PC-3 (cell line): ENCODE measurements around the gene PREX1. TPM values are rescaled to one million over a fixed set of nuclear protein-coding genes. Genes with fewer than 3 reads are reported as not detected.

Source experiments
- ATAC-seq: fragments of 200-7000 bp; cut with Tn5 transposase; 2 replicates; pipeline ENCODE4 v1.9.1; 2020; ENCODE audit warnings: mild to moderate bottlenecking, moderate library complexity
- BruUV-seq: library from RNA; stranded (reverse); fragments of 400-500 nt; replicated peaks from 2 replicates; lab custom pipeline; 2021; lab: Mats Ljungman, UMichigan
- CTCF ChIA-PET: fragments of 300-600 bp; sonication (Branson Sonifier 250); formaldehyde crosslinking; loops from one replicate; lab custom pipeline; 2022; ENCODE audit warnings: antibody characterized with exemption; lab: Charles Lee
- POLR2A ChIA-PET: fragments of 300-600 bp; sonication (Branson Sonifier 250); formaldehyde crosslinking; loops from one replicate; lab custom pipeline; 2022; ENCODE audit warnings: antibody characterized with exemption; ENCODE audit not compliant: unreplicated experiment; lab: Charles Lee
- DNase-seq: peaks from one replicate; pipeline ENCODE4 v3.0.0-alpha.2; 2015
- H2AFZ ChIP-seq: fragments of 300-600 bp; sonication (generic); 2 replicates; pipeline ENCODE4 v1.6.0; 2016; ENCODE audit warnings: antibody characterized with exemption, low read length
- H3F3A ChIP-seq: fragments of 300-600 bp; sonication (generic); one replicate; pipeline ENCODE4 v1.6.0; 2017; ENCODE audit warnings: antibody characterized with exemption, low read length, control low read depth, mild to moderate bottlenecking; ENCODE audit not compliant: unreplicated experiment
- H3K27ac ChIP-seq: fragments of 300-600 bp; sonication (generic); 2 replicates; pipeline ENCODE4 v1.5.1; 2016; ENCODE audit warnings: mild to moderate bottlenecking, low read length
- H3K27me3 ChIP-seq: fragments of 300-600 bp; sonication (generic); 2 replicates; pipeline ENCODE4 v1.6.1; 2016; ENCODE audit warnings: low read length, mixed read lengths
- H3K36me3 ChIP-seq: fragments of 300-600 bp; sonication (generic); 2 replicates; pipeline ENCODE4 v1.6.1; 2016; ENCODE audit warnings: low read depth, mixed run types, low read length, mixed read lengths
- H3K4me1 ChIP-seq: fragments of 300-600 bp; sonication (generic); 2 replicates; pipeline ENCODE4 v1.5.1; 2016; ENCODE audit warnings: low read length; ENCODE audit not compliant: insufficient read depth
- H3K4me2 ChIP-seq: fragments of 300-600 bp; sonication (generic); 2 replicates; pipeline ENCODE4 v1.6.0; 2016; ENCODE audit warnings: low read length
- H3K4me3 ChIP-seq: fragments of 300-600 bp; sonication (generic); 2 replicates; pipeline ENCODE4 v1.5.1; 2016; ENCODE audit warnings: mild to moderate bottlenecking, low read length, mixed read lengths
- H3K79me2 ChIP-seq: fragments of 300-600 bp; sonication (generic); 2 replicates; pipeline ENCODE4 v1.6.1; 2017; ENCODE audit warnings: low read length, mixed read lengths
- H3K9ac ChIP-seq: fragments of 300-600 bp; sonication (generic); 2 replicates; pipeline ENCODE4 v1.6.0; 2016; ENCODE audit warnings: mild to moderate bottlenecking, low read length
- H3K9me2 ChIP-seq: fragments of 300-600 bp; sonication (generic); replicated peaks from 2 replicates; pipeline ENCODE4 v1.6.1; 2016; ENCODE audit warnings: mixed run types, low read length, mixed read lengths
- H3K9me3 ChIP-seq: fragments of 300-600 bp; sonication (generic); 2 replicates; pipeline ENCODE4 v1.6.1; 2016; ENCODE audit warnings: low read length, mixed read lengths
- H4K20me1 ChIP-seq: fragments of 300-600 bp; sonication (generic); 2 replicates; pipeline ENCODE4 v1.6.1; 2016; ENCODE audit warnings: low read length, mixed read lengths
- CTCF ChIP-seq: fragments of 300-600 bp; sonication (generic); conservative IDR thresholded peaks from 2 replicates; pipeline ENCODE4 v1.5.1; 2017; ENCODE audit warnings: antibody characterized with exemption, low read depth, mild to moderate bottlenecking, low read length
- EZH2 ChIP-seq: fragments of 300-600 bp; sonication (generic); IDR thresholded peaks from one replicate; pipeline ENCODE4 v1.6.1; 2017; ENCODE audit warnings: antibody characterized with exemption, mild to moderate bottlenecking, low read length; ENCODE audit not compliant: unreplicated experiment
- EZH2phosphoT487 ChIP-seq: fragments of 300-600 bp; sonication (generic); IDR thresholded peaks from 2 replicates; pipeline ENCODE4 v1.6.1; 2018; ENCODE audit warnings: mild to moderate bottlenecking, antibody characterized with exemption, low read length, borderline replicate concordance
- intact Hi-C: fragments of 100-400 bp; cut with micrococcal nuclease; formaldehyde crosslinking; loops from 2 replicates; pipeline ENCODE4 v1.9.0; 2023
- total RNA-seq: library from RNA; depleted of rRNA; stranded (reverse); fragments of >200 nt; gene quantifications from 2 replicates; pipeline ENCODE4 v1.2.3, GENCODE V29; 2014

The PREX1 gene
- total RNA-seq, 1 experiment from 2014 or later, result 22.1 TPM

- intact Hi-C loops, result loop anchor here (10.0 kb wide), 1 partner anchor 114 kb away; the partner anchor contains the start of gene PREX1
- H3K36me3 ChIP-seq, result no peaks in the 10 kb centered on the region
- no peak overlapping the region for H2AFZ ChIP-seq
- H3K27ac ChIP-seq, result no peak overlapping the region
- DNase-seq (no peak), ATAC-seq (no peak)
- H3K9me3 ChIP-seq, result no peaks in the 10 kb centered on the region
- H3K4me3 ChIP-seq, result no peak overlapping the region
- no peaks in the 10 kb centered on the region for H3K27me3 ChIP-seq
- TF ChIP-seq EZH2 (no peak), EZH2phosphoT487 (no peak), CTCF (no peak)
- H3F3A ChIP-seq, result no peaks in the 10 kb centered on the region
- H3K79me2 ChIP-seq, result no peaks in the 10 kb centered on the region
- POLR2A ChIA-PET, result no interaction called here
- no peaks in the 10 kb centered on the region for H3K4me1 ChIP-seq
- no peaks in the 10 kb centered on the region for H3K9me2 ChIP-seq
- H3K4me2 ChIP-seq, result no peak overlapping the region
- CTCF ChIA-PET, result no interaction called here
- no peak overlapping the region for H3K9ac ChIP-seq
- no peaks in the 10 kb centered on the region for H4K20me1 ChIP-seq
- BruUV-seq, result no TSS peak
Measured at GRCh38 chr20:48710341-48711043, 117.3 kb downstream of the PREX1 start.

DNA sequence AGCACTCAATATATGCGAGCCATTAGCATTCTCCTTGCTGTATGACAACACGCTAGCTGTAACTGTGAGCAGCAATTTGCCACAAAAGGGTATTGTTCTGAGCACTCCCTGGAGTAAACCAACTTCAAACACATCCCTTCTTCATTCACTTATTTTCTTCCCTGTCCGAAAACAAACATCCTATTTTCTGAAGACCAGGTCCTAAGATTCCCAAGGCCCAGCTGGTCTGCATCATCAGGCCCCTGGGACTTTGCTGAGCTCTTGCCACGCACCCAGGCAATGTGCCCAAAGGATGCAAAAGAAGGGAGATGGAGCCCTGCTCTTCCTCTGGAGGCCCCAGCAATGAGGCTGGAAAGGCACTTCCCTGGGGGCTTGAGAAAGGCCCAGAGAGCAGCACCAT lies 118.1 kb downstream of the PREX1 start:
- BruUV-seq, result no TSS peak

More for the DNA sequence above, 118.1 kb downstream of the PREX1 start:
- Histone ChIP-seq H3K9me3 (no peaks in the 10 kb centered on the region), H2AFZ (no peak overlapping the region), H3K27me3 (no peaks in the 10 kb centered on the region), H3K4me1 (no peaks in the 10 kb centered on the region), H3F3A (no peaks in the 10 kb centered on the region), H3K79me2 (no peaks in the 10 kb centered on the region), H3K27ac (no peak overlapping the region), H3K9ac (no peak overlapping the region), H3K4me2 (no peak overlapping the region), H4K20me1 (no peaks in the 10 kb centered on the region), H3K4me3 (no peak overlapping the region), H3K36me3 (no peaks in the 10 kb centered on the region), H3K9me2 (no peaks in the 10 kb centered on the region)
- intact Hi-C loops, result loop anchor here (10.0 kb wide), 1 partner anchor 115 kb away; the partner anchor contains the start of gene PREX1
- ChIA-PET CTCF (no interaction called here), POLR2A (no interaction called here)
- DNase-seq (no peak), ATAC-seq (no peak)
- TF ChIP-seq EZH2 (no peak), CTCF (no peak), EZH2phosphoT487 (no peak)
